ENCODE measurements around the gene KLHL18. TPM values are rescaled to one million over a fixed set of nuclear protein-coding genes. Genes with fewer than 3 reads are reported as not detected.

The KLHL18 gene
- total RNA-seq (ENCODE audit: unreplicated experiment): 47.4 TPM
- long read RNA-seq, full-length matches to known transcripts: 5 of 10 reads
- long read RNA-seq, partial matches to known transcripts: 0 of 10 reads
- long read RNA-seq, other reads (novel, unspliced or antisense): 5 of 10 reads

DNA sequence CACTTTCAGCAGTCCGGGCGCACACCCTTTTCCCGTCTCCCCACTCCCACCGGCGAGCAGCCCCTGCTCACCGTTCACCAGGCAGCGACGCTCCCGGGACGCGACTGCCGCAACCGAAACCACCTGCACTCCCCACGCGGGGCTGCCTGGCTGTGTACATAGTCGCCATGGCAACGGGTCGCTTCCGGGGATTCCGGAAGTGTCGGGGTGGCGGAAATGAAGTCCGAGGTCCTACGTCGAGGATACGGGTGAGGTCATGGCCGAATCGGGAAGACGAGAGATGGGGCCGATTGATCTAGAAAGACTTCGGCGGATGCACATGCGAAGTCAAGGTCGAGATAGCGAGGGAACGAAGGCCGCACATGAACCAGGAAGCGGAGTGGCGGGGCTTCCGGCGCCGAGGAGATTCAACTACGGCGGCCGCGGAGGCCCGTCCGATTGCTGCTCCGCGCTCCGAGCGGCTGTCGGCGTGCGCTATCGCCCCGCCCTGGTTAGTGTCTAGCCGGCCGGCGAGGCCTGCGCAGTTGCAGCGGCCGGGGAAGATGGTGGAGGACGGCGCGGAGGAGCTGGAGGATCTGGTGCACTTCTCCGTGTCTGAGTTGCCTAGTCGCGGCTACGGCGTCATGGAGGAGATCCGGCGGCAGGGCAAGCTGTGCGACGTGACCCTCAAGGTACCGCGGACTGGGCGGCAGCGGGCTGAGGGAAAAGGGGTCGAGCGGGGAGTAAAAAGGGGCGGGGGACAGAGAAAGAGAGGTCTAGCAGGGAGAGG lies at the start of gene KLHL18, which contains the start of gene KIF9:
Gene KLHL18, plus strand, starts transcription at position 521 of the 769 bp plus-strand sequence. Its CDS starts 22 bp downstream, at position 543.
Gene KIF9, minus strand, starts transcription at position 376 of the 769 bp plus-strand sequence. CDS start 5,425 bp downstream, outside the sequence.
- Mint-ChIP-seq H3K36me3 (ENCODE audit: unreplicated experiment) (no peaks in the 10 kb centered on the region), H3K27ac (ENCODE audit: unreplicated experiment) (peak within 1 kb of the TSS; percentile 98), H3K9me3 (ENCODE audit: unreplicated experiment) (peaks cover 4% of the 10 kb centered on the region), H3K27me3 (ENCODE audit: unreplicated experiment) (peaks cover 2% of the 10 kb centered on the region), H3K4me1 (ENCODE audit: low read depth, unreplicated experiment) (no peaks in the 10 kb centered on the region), H3K4me3 (ENCODE audit: unreplicated experiment) (peak within 1 kb of the TSS; percentile 100)
- TF ChIP-seq, protein P1, sequence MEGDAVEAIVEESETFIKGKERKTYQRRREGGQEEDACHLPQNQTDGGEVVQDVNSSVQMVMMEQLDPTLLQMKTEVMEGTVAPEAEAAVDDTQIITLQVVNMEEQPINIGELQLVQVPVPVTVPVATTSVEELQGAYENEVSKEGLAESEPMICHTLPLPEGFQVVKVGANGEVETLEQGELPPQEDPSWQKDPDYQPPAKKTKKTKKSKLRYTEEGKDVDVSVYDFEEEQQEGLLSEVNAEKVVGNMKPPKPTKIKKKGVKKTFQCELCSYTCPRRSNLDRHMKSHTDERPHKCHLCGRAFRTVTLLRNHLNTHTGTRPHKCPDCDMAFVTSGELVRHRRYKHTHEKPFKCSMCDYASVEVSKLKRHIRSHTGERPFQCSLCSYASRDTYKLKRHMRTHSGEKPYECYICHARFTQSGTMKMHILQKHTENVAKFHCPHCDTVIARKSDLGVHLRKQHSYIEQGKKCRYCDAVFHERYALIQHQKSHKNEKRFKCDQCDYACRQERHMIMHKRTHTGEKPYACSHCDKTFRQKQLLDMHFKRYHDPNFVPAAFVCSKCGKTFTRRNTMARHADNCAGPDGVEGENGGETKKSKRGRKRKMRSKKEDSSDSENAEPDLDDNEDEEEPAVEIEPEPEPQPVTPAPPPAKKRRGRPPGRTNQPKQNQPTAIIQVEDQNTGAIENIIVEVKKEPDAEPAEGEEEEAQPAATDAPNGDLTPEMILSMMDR (IDR thresholded peaks at IDR 0.05; ENCODE audit: partially characterized antibody, unreplicated experiment): no peak
- peak; percentile 91 for DNase-seq

DNA sequence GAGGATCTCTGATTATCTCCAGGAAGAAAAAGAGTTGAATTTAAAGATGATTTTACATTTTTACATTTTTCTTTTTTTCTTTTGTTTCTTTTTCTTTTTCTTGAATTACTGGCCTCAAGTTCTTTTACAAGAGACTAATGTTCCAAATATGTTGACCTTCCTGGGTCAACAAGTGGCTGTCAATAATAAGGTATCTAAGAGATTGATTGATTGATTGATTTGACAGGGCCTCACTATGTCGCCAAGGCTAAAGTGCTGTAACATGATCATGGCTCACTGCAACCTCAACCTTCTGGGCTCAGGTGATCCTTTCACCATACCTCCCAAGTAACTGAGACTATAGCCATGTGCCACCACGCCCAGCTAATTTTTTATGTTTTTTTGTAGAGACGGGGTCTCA lies 44.7 kb upstream of the KLHL18 start:
- H3K4me3 Mint-ChIP-seq (ENCODE audit: unreplicated experiment): no peak overlapping the region
- peaks cover 6% of the 10 kb centered on the region for H3K9me3 Mint-ChIP-seq (ENCODE audit: unreplicated experiment)
- H3K27ac Mint-ChIP-seq (ENCODE audit: unreplicated experiment): no peak overlapping the region
- TF ChIP-seq, protein P1 (IDR thresholded peaks at IDR 0.05; ENCODE audit: partially characterized antibody, unreplicated experiment): no peak
- no peak for DNase-seq
- peaks cover 5% of the 10 kb centered on the region for H3K36me3 Mint-ChIP-seq (ENCODE audit: unreplicated experiment)
- peaks cover 7% of the 10 kb centered on the region for H3K27me3 Mint-ChIP-seq (ENCODE audit: unreplicated experiment)
- peaks cover 22% of the 10 kb centered on the region for H3K4me1 Mint-ChIP-seq (ENCODE audit: low read depth, unreplicated experiment)

DNA sequence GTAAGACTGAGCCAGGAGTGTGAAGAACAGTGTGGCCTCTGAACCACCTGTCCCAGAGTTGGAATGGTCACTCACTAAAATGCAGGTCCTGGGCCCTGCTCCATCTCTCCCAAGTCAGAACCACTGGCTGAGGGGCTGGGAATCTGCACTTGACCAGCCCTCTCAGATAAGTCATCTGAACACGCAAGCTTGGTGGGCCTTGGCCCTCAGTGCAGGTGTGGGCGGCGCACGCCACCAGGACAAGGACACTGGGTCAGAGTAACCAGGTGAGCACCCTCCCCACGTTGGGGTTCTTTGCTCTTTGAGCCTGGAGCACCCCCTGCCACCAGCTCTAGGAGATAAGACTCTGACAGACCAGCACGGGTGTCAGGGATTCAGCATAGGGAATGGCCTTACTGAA lies 42.8 kb upstream of the KLHL18 start:
- Mint-ChIP-seq H3K27ac (ENCODE audit: unreplicated experiment) (no peak overlapping the region), H3K9me3 (ENCODE audit: unreplicated experiment) (peaks cover 6% of the 10 kb centered on the region), H3K4me1 (ENCODE audit: low read depth, unreplicated experiment) (peaks cover 22% of the 10 kb centered on the region), H3K36me3 (ENCODE audit: unreplicated experiment) (peaks cover 5% of the 10 kb centered on the region), H3K27me3 (ENCODE audit: unreplicated experiment) (peaks cover 7% of the 10 kb centered on the region), H3K4me3 (ENCODE audit: unreplicated experiment) (no peak overlapping the region)
- no peak for DNase-seq
- TF ChIP-seq, protein P1 (IDR thresholded peaks at IDR 0.05; ENCODE audit: partially characterized antibody, unreplicated experiment): no peak

DNA sequence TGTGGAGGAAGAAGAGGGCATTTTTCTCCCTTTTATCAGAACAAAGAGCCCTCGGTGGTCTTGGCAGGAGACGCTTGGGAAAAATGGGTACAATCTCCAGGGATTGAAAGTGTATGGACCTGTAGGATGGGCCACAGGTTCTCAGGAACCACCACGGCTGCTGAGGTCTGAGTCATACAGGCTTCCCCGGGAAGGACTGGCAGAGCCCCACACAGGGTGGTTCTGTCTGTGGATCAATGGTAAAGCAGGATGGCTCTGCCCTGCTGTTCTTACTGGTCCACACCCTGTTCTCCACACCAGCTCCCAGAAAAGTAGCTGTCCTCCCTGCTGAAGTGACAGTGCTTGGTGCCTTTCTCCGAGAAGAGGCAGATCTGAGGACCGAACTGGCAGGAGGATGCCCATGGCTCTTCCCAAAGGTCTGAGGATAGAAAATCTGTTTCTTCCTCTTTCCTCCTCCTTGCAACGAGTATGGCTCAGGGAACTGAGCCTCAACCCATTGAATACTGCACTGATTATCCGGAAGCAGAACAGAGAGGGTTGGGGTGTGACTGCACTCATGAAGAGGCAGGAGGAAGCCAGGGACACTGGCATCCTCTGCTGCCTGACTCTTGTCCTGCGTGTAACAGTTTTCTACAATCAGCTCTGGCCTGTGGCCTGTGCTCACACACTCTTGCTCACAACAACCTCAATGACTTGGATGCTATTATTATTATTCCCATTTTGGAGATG lies 39.2 kb upstream of the KLHL18 start:
- Mint-ChIP-seq H3K27me3 (ENCODE audit: unreplicated experiment) (no peaks in the 10 kb centered on the region), H3K9me3 (ENCODE audit: unreplicated experiment) (no peaks in the 10 kb centered on the region), H3K4me1 (ENCODE audit: low read depth, unreplicated experiment) (no peaks in the 10 kb centered on the region), H3K4me3 (ENCODE audit: unreplicated experiment) (no peak overlapping the region), H3K27ac (ENCODE audit: unreplicated experiment) (no peak overlapping the region), H3K36me3 (ENCODE audit: unreplicated experiment) (no peaks in the 10 kb centered on the region)
- DNase-seq: no peak
- TF ChIP-seq, protein P1 (IDR thresholded peaks at IDR 0.05; ENCODE audit: partially characterized antibody, unreplicated experiment): no peak

Measured in glutamatergic neuron (in vitro differentiated cells).